Cardiac muscle cell (in vitro differentiated cells and primary cell): ENCODE data around the gene IL17RC. TPM values are rescaled to one million over a fixed set of nuclear protein-coding genes. Genes with fewer than 3 reads are reported as not detected.

Source experiments
- DNase-seq, 2 donors: peaks; one replicate each; pipeline versions ENCODE4 v3.0.0 to v3.0.0-alpha.2; 2010 to 2017; ENCODE audit warnings: low read depth in 1 of 2, low spot score in 1 of 2
- H3K27ac ChIP-seq: fragments of 200-600 bp; sonication (generic); 2 replicates; pipeline ENCODE4 v1.5.1; 2016
- H3K27me3 ChIP-seq: fragments of 200-600 bp; sonication (generic); 2 replicates; pipeline ENCODE4 v1.6.0; 2016; ENCODE audit warnings: control low read depth
- H3K36me3 ChIP-seq: fragments of 200-600 bp; sonication (generic); 2 replicates; pipeline ENCODE4 v1.5.1; 2016; ENCODE audit warnings: control low read depth
- H3K4me1 ChIP-seq: fragments of 200-600 bp; sonication (generic); 2 replicates; pipeline ENCODE4 v1.8.1; 2017; ENCODE audit warnings: low read depth, mild to moderate bottlenecking, mixed run types
- H3K4me3 ChIP-seq: fragments of 200-600 bp; sonication (generic); 2 replicates; pipeline ENCODE4 v1.5.1; 2016; ENCODE audit warnings: mild to moderate bottlenecking
- H3K9me3 ChIP-seq: fragments of 200-600 bp; sonication (generic); 2 replicates; pipeline ENCODE4 v1.5.1; 2017; ENCODE audit warnings: low read depth, mild to moderate bottlenecking, control low read depth
- polyA plus RNA-seq: library from polyadenylated mRNA; unstranded; fragments of >200 nt; fragmentation: Nextera tagmentation; extraction: Ambion mirVana; gene quantifications from 2 replicates; pipeline ENCODE4 v1.2.1, GENCODE V29; 2016
- total RNA-seq: library from RNA; depleted of rRNA; stranded (reverse); fragments of >200 nt; gene quantifications from 2 replicates; pipeline ENCODE4 v1.2.3, GENCODE V29; 2016
- TF ChIP-seq, protein P1 (sequence below): IDR thresholded peaks from 2 replicates; pipeline ENCODE4 v1.5.1; 2012; ENCODE audit warnings: low read depth, mild to moderate bottlenecking, low read length

IL17RC gene
- total and polyA plus RNA-seq, 2 experiments from 2014 or later, result 49.2 to 59.8 TPM

DNA sequence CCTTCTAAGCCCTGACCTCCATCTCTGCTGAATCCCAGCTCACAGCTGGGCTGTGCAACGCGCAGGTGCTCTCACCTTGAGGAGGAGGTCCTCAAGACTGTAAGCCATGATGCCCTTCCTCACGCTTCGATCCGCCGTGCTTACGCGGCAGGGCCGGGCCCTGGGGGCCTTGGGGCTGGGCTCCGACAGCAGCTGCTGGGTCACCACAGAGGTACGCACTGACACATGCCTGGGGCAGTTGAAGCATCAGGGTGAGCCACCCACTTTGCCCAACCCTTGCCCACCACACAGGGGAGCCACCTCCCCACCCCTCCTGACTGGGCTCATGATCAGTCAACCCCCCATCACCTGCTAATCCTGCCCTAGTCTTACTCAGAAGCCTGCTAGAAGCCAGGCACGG is 39.9 kb upstream of the IL17RC start:
- Histone ChIP-seq H3K36me3 (no peaks in the 10 kb centered on the region), H3K4me1 (no peaks in the 10 kb centered on the region), H3K9me3 (no peaks in the 10 kb centered on the region), H3K27ac (no peak overlapping the region), H3K4me3 (no peak overlapping the region), H3K27me3 (no peaks in the 10 kb centered on the region)
- TF ChIP-seq, protein P1, sequence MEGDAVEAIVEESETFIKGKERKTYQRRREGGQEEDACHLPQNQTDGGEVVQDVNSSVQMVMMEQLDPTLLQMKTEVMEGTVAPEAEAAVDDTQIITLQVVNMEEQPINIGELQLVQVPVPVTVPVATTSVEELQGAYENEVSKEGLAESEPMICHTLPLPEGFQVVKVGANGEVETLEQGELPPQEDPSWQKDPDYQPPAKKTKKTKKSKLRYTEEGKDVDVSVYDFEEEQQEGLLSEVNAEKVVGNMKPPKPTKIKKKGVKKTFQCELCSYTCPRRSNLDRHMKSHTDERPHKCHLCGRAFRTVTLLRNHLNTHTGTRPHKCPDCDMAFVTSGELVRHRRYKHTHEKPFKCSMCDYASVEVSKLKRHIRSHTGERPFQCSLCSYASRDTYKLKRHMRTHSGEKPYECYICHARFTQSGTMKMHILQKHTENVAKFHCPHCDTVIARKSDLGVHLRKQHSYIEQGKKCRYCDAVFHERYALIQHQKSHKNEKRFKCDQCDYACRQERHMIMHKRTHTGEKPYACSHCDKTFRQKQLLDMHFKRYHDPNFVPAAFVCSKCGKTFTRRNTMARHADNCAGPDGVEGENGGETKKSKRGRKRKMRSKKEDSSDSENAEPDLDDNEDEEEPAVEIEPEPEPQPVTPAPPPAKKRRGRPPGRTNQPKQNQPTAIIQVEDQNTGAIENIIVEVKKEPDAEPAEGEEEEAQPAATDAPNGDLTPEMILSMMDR, result no peak
- no peak for DNase-seq

DNA sequence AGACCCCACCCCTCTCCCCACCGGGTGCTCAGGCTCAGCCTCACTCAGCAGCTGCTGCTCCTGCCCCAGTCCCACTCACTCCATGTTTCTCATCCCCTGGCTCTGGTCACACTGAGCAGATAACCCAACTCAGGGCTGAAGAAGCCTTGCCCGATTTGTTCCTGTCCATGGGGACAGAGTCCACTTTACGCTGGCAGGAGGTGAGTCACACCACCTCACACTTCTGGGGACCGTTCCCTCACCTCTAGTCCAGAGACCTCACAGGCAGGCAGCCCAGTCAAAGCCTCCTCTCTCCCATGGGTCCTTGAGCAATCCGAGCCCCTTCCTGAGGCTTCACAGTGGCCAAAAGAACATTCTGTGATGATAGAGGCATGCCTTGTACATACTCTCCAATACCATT is 38.2 kb upstream of the IL17RC start:
- Histone ChIP-seq H3K4me1 (no peaks in the 10 kb centered on the region), H3K9me3 (no peaks in the 10 kb centered on the region), H3K27ac (no peak overlapping the region), H3K27me3 (no peaks in the 10 kb centered on the region), H3K36me3 (no peaks in the 10 kb centered on the region), H3K4me3 (no peak overlapping the region)
- peak in 1 of 2 donors; percentile 58 for DNase-seq
- TF ChIP-seq, protein P1, result no peak

DNA sequence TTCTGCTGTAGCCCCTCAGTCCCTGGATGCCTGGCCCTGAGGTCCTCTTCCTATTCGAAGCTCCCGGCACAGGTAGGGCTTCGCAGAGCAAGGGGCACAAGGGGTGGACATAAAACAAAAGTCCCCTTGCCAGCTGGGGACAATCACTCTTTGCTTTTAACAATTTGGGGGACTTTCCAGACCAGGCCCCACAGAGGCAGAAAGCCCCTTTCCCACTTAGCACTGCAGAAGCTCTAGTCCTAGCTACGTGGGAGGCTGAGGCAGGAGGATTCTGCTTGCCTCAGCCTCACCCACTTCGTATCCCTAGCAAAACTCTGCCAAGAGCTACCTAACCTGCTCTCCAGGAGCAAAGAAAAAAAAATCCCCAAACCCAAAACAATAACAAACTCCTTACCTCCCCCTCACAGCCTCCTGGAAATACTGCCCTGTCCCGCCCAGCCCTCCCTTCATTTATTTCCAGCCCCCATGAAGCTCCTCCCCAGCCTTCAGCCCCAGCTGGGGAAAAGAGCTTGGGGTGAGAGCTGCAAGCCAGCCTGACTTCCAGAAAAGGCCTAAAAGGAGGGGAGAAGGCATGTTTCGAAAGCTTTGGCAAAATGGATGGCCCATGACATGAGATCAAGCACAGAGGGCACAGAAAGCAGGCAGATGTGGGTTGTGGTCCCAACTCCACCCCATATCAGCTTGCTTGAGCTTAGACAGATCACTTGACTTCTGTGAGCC is 36.9 kb upstream of the IL17RC start, which contains the start of gene CIDEC:
Gene CIDEC (minus strand): TSS at position 424 of the 720 bp plus-strand sequence. CDS start 1,767 bp downstream, outside the sequence.
- TF ChIP-seq, protein P1, result no peak
- Histone ChIP-seq H3K4me3 (no peak within 1 kb of the TSS), H3K9me3 (no peaks in the 10 kb centered on the region), H3K4me1 (no peaks in the 10 kb centered on the region), H3K36me3 (no peaks in the 10 kb centered on the region), H3K27ac (no peak within 1 kb of the TSS), H3K27me3 (no peaks in the 10 kb centered on the region)
- no peak for DNase-seq

DNA sequence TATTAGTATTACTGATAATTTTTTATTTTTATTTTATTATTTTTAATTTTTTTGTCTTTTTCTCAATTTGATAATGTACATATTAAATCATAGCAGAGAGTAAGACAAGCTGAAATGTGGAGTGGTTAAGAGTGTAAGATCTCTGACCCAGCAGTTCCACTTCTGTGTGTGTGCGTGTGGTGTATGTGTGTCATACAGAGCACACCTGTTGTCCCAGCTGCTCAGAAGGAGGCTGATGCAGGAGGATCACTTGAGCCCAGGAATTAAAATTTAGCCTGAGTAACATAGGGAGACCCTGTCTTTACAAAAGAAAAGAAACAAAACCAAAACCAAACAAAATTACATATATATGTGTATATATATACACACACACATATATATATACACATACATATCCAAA is 35.5 kb upstream of the IL17RC start:
- H3K27ac ChIP-seq, result no peak overlapping the region
- H3K36me3 ChIP-seq, result no peaks in the 10 kb centered on the region
- TF ChIP-seq, protein P1, result no peak
- H3K9me3 ChIP-seq, result no peaks in the 10 kb centered on the region
- H3K27me3 ChIP-seq, result no peaks in the 10 kb centered on the region
- H3K4me1 ChIP-seq, result no peaks in the 10 kb centered on the region
- no peak overlapping the region for H3K4me3 ChIP-seq
- DNase-seq, result no peak

DNA sequence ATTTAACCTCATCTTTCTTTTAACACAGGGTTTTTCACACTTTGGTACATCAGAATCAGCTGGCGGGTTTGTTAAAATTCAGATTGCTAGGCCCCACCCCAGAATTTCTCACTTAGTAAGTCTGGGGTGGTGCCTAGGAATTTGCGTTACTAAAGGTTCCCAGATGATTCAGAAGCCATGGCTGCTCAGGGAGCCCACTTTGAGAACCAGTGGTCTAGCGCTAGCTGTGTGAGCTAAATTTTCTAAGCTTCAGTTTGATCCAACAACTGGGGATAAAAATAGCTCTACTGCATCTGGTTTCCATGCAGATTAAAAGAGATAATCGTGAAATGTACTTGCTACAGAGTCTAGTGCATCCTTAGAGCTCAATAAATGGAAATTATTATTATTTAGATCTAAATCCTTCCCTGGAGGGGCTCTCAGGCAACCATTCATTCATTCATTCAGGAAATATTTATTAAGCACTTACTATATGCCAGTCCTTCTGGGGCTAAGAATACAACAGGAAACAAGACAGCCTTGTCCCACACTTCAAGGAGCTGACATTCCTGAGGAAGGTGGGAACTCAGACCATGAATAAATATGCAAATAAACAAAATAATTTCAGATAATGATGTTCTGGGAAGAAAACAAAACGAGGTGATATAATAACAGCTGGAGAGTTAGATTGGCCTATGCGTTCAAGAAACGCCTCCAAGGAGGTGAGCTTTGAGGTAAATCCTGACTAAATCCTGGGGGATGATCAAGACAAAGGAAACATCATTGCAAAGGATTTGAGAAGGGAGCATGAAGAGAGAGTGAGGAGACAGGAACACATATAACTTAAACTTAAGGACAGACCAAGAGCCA is 33.0 kb upstream of the IL17RC start:
- H3K27ac ChIP-seq, result no peak overlapping the region
- H3K36me3 ChIP-seq, result no peaks in the 10 kb centered on the region
- H3K4me3 ChIP-seq, result no peak overlapping the region
- DNase-seq, result peak in 1 of 2 donors; percentile 43
- TF ChIP-seq, protein P1, result no peak
- no peaks in the 10 kb centered on the region for H3K27me3 ChIP-seq
- no peaks in the 10 kb centered on the region for H3K9me3 ChIP-seq
- no peaks in the 10 kb centered on the region for H3K4me1 ChIP-seq
